ENCODE data around the gene CUX1. TPM values are rescaled to one million over a fixed set of nuclear protein-coding genes. Genes with fewer than 3 reads are reported as not detected.

Gene CUX1
- total and polyA plus RNA-seq, 9 donors: 42.2 to 151 (median 126) TPM

DNA sequence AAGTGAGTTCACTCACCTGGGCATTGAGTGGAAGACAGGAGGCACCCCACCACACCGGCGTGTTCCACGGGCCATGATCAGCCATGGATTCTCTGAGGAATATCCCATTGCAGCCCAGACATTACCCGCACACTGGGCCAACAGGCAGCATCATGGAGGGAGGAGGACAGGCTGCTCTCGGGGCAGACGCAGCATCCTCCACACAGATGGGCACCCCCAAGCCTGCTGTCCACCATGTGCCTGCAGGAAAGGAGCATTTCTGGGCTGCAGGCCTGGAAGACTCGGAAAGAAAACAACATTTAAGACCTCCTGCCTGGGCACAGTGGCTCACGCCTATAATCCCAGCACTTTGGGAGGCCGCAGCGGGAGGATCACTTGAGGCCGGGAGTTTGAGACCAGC, 398.3 kb downstream of the CUX1 start:
- H3K4me1 ChIP-seq (ENCODE audit: insufficient read depth): peaks cover under 1% of the 10 kb centered on the region
- no peaks in the 10 kb centered on the region for H3K9me3 ChIP-seq
- 88 to 95% (median 92%) methylated on average over 11 of the region's 11 CpGs for WGBS, 3 donors
- TF ChIP-seq POLR2A (IDR thresholded peaks at IDR 0.05) (no peak), EP300 (IDR thresholded peaks at IDR 0.05) (no peak)
- TF ChIP-seq, protein P1, sequence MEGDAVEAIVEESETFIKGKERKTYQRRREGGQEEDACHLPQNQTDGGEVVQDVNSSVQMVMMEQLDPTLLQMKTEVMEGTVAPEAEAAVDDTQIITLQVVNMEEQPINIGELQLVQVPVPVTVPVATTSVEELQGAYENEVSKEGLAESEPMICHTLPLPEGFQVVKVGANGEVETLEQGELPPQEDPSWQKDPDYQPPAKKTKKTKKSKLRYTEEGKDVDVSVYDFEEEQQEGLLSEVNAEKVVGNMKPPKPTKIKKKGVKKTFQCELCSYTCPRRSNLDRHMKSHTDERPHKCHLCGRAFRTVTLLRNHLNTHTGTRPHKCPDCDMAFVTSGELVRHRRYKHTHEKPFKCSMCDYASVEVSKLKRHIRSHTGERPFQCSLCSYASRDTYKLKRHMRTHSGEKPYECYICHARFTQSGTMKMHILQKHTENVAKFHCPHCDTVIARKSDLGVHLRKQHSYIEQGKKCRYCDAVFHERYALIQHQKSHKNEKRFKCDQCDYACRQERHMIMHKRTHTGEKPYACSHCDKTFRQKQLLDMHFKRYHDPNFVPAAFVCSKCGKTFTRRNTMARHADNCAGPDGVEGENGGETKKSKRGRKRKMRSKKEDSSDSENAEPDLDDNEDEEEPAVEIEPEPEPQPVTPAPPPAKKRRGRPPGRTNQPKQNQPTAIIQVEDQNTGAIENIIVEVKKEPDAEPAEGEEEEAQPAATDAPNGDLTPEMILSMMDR (IDR thresholded peaks at IDR 0.05): no peak
- H3K36me3 ChIP-seq: no peaks in the 10 kb centered on the region
- H3K4me3 ChIP-seq: no peak overlapping the region
- H3K27ac ChIP-seq: no peak overlapping the region
- intact Hi-C loops (cut with DNase I): loop anchor here in 1 of 4 donors (10.0 kb wide), 1 partner anchor 401 kb away; the partner anchor contains the start of gene CUX1
- H3K27me3 ChIP-seq: no peaks in the 10 kb centered on the region
- no peak for DNase-seq

DNA sequence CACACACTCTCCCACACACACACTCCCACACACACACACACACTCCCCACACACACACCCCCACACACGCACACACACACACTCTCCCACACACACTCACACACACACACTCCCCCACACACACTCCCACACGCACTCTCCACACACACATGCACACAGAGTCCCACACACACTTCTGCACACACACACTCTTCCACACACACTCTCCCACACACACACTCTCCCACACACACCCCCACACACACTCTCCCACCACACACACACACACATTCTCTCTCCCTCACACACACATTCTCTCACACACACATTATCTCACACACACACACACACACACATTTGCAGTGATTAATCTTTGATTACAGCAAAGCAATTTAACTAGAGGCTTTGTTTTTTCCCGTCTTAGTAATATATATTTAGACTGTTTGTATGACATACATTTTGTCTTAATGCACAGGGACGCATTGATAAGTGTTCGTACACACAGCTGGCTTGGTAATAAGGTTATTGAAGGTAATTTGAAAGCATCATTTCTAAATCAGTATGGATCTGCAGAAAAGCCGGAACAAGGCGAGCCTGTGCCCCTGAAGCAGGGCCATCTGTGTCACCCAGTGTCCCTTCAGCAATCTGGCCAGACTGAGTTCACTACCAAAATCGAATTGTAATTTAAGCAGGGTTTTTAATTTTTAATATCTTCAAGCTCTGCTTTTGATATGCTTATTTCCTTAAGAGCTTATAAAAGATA, 399.3 kb downstream of the CUX1 start:
- peaks cover 4% of the 10 kb centered on the region for H3K4me1 ChIP-seq (ENCODE audit: insufficient read depth)
- no peak overlapping the region for H3K4me3 ChIP-seq
- H3K27ac ChIP-seq: no peak overlapping the region
- H3K9me3 ChIP-seq: no peaks in the 10 kb centered on the region
- WGBS, 3 donors: 85 to 88% (median 86%) methylated on average over 8 of the region's 8 CpGs
- H3K27me3 ChIP-seq: no peaks in the 10 kb centered on the region
- no peak for TF ChIP-seq POLR2A (IDR thresholded peaks at IDR 0.05)
- TF ChIP-seq, protein P1 (IDR thresholded peaks at IDR 0.05): no peak
- no peak for TF ChIP-seq EP300 (IDR thresholded peaks at IDR 0.05)
- DNase-seq: no peak
- intact Hi-C loops (cut with DNase I): loop anchor here in 1 of 4 donors (10.0 kb wide), 1 partner anchor 402 kb away; the partner anchor contains the start of gene CUX1
- H3K36me3 ChIP-seq: no peaks in the 10 kb centered on the region

DNA sequence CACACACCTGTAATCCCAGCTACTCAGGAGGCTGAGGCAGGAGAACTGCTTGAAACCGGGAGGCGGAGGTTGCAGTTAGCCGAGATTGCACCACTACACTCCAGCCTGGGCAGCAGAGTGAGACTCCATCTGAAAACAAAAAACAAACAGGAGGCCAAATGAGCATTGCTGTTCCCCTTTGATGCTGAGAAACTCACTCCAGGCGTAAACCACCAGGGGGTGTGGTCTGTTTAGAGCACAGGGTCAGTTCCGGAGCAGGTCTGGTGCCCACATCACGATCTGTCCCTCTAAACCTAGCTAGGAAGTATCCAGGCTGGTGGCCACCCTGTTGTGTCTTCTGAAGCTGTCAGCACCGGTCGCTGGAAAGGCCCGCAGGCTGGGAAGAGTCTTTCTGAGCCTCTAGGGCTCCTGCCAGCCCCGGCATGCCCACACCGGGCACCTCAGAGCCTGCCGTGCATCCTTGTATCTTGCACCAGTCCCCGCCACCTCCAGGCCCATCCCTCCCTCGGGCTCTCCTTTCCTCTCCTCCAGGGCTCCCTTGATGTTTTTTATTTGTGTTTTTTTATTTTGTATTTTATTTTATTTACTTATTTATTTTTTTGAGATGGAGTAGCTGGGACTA, 402.9 kb downstream of the CUX1 start:
- intact Hi-C loops (cut with DNase I): no loop called here
- H3K9me3 ChIP-seq: no peaks in the 10 kb centered on the region
- WGBS, 3 donors: 89 to 92% (median 91%) methylated on average over 14 of the region's 14 CpGs
- no peak for TF ChIP-seq EP300 (IDR thresholded peaks at IDR 0.05)
- no peak for TF ChIP-seq POLR2A (IDR thresholded peaks at IDR 0.05)
- TF ChIP-seq, protein P1 (IDR thresholded peaks at IDR 0.05): no peak
- DNase-seq: no peak
- no peaks in the 10 kb centered on the region for H3K27me3 ChIP-seq
- H3K36me3 ChIP-seq: no peaks in the 10 kb centered on the region
- H3K27ac ChIP-seq: peak overlapping the region in 1 of 2 donors; percentile 7
- H3K4me3 ChIP-seq: no peak overlapping the region
- peaks cover 10% of the 10 kb centered on the region for H3K4me1 ChIP-seq (ENCODE audit: insufficient read depth)

DNA sequence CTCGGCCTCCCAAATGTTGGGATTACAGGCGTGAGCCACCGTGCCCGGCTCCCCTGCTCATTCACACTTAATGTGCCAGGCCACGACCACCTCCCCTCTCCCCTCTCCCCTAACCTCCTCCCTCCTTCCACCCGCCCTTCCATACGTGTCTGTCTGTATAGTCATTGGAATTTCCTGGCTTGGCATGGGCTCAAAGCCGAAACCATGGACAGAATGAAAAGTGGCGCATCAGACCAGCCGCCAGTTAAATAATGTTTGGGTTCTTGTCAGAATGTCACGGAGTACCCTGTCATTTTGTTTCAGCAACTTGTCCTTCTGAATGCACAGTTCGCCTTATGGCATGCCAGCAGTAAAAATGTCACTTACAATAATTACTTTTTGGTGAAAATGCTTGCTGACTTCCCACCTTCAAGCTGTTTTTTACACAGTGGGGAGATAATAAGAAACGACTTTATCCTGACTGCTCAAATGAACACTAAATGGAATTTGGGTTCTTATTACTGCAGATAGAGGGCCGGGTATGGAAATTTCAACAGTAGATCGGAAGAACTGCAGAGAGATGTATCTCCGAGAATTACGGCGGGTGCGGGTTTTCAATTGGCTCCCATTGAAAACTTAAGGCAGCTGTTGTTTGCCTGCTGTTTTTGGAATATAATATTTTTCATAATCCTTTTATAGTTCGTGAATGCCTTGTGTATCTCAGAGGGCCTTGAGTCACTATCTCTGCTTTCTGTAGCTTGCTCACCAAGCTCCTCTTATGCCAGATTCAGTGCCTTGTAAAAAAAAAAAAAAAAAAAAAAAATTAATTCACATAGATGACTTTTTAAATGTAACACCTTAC, 403.8 kb downstream of the CUX1 start:
- intact Hi-C loops (cut with DNase I): no loop called here
- Histone ChIP-seq H3K27me3 (no peaks in the 10 kb centered on the region), H3K4me1 (ENCODE audit: insufficient read depth) (peaks cover 10% of the 10 kb centered on the region), H3K36me3 (no peaks in the 10 kb centered on the region), H3K27ac (peak overlapping the region in 1 of 2 donors; percentile 7), H3K9me3 (no peaks in the 10 kb centered on the region), H3K4me3 (no peak overlapping the region)
- DNase-seq: no peak
- 41 to 61% (median 46%) methylated on average over 20 of the region's 20 CpGs for WGBS, 3 donors
- TF ChIP-seq, protein P1 (IDR thresholded peaks at IDR 0.05): no peak
- no peak for TF ChIP-seq POLR2A (IDR thresholded peaks at IDR 0.05)
- no peak for TF ChIP-seq EP300 (IDR thresholded peaks at IDR 0.05)

Data from ovary (tissue), 9 donors.